Nucleus accumbens (tissue), 56 donors: Measurements from ENCODE around the gene ACTN4.
A peak's percentile ranks its signal among the peaks of the same experiment; 100 is the strongest.

Experiments used
- DNase-seq, 56 donors: peaks; one replicate each; lab custom pipeline; 2025; lab: John Stamatoyannopoulos, UW

ACTN4 gene

DNA sequence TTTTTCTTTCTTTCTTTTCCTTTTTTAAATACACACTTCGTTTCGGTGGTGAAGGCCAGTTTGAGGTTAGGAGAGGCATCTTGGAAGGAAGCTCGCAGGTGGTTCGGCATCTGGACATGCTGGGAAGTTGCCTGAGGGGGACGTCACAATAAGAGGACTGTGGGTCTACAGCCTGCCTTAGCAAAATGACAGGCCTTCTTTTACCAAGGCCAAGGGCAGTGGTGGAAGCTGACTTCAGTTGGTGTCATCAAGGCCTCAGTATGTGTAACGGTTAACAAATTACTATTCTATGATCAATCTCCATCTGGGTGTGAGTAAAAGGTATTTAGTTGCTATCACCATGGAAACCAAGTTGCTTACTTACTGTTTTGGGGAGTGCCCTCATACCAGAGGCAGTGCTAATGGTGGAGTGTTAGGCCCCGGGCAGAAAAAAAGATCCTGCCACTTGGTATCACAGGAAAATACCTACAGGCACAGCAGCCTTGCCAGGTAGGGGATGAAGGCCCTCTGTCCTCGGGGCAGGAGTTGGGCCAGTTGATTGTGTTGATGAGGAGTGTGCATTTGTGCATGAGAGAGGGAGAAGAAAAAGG, 10.3 kb downstream of the ACTN4 start:
- peak in 1 of 56 donors; percentile 22 for DNase-seq

DNA sequence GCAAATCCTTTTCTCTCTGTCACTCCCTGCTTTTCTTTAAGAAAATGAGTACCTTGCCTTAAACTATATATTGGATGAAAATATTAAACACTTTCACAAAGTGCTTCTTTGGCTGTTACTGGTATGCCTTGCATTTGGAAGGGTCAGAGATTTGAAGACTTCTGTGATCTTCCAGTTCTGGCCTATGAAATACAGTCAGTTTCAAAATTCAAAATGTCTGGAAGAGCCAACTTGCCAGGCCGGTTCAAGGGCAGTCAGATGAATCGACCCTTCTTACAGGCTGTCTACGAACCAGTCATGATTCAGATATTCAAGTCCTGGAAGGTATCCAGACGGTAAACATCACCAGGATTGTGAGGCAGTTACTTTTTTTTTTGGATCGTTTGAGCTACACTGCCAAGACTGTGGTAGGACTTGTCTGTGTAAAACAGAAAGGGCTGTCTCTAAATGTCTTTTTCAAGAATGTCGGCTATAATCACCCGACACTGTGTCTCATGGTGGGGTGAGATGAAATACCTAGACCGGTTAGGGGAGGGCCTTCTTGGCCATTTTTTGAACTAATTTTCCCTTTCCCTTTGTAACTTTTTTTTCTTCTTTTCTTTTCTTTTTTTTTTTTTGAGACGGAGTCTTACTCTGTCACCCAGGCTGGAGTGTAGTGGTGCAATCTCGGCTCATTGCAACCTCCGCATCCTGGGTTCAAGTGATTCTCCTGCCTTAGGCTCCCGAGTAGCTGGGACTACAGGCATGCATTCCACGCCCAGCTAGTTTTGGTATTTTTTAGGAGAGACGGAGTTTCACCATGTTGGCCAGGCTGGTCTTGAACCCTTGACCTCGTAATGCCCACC, 11.2 kb downstream of the ACTN4 start:
- DNase-seq: peak in 3 of 56 donors; percentile 6 to 16 (median 9)

DNA sequence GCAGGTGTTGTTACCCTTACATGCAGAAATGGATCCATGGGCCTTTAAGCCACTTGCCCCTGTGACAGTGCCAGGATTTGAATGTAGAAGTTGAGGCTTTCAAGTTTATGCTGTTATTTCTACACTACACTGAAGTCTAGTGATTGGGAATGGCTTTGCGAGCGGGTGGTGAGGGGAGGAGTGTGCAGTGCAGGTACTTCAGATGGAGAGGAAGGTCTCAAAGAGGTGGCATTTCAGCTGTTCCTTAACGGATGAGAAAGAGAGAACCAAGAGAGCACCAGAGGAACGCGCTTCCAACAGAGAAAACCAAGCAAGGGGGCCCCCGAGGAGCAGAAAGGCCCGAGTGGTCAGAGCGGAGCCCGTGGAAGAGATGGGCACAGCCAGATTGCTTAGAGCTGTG, 13.3 kb downstream of the ACTN4 start:
- no peak for DNase-seq

DNA sequence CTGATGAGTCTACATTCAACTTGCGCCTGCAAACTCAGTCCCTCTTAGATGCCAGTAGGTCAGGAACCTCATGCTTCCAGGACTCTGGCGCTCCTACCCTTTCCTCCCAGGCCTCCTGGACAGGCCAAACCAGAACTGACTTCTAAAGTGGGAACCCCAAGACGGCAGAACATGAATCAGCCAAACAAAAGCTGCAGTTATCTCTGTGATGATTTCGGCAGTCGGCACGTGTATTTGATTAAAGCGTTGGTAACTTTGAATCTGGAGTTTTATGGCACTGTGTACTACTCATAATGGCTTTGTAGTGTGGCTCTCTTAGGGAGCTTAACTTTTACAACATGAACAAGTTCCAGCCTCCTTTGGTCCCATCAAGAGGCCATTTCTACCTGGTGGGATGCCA, 13.7 kb downstream of the ACTN4 start:
- no peak for DNase-seq

DNA sequence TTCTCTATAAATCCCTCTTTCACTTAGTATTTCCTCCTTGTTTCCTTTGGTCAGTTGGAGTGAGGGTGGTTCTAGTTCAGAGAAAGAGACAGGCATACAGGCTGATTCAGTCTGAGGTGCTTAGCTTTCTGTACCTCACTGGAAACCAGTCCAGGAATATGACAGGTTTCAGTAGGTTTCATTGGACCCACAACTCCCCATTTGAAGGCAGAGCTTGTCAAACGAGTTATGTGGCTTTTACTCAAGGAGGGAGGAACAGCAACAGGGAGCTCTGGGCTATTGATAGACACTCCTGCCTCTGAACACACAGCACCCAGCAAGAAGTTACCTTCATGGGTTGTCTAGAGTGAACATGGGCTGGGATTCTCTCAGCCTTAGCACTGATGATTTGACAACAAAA, 14.5 kb downstream of the ACTN4 start:
- no peak for DNase-seq

DNA sequence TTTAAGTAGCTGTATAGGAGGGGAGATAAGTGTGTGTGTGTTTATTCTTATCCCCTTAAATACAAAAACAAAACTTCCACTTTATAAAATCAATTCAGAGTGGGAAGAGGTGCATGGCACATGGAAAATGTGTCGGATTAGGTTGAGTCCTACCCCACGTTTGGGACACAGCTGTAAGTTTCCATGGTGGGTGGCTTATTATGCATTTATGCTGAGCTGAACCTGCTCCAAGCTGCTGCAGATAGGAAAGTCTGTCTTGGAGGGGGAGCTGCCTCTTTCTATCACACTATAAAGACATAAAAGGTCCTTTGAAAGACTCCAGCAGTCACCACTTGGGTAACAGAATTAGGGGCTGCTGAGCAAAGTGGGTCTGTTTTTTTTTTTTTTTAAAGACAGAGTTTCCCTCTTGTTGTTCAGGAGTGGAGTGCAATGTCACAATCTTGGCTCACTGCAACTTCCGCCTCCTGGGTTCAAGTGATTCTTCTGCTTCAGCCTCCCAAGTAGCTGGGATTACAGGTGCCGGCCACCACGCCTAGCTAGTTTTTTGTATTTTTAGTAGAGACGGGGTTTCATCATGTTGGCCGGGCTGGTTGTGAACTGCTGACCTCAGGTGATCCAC, 15.2 kb downstream of the ACTN4 start:
- peak in 1 of 56 donors; percentile 7 for DNase-seq

DNA sequence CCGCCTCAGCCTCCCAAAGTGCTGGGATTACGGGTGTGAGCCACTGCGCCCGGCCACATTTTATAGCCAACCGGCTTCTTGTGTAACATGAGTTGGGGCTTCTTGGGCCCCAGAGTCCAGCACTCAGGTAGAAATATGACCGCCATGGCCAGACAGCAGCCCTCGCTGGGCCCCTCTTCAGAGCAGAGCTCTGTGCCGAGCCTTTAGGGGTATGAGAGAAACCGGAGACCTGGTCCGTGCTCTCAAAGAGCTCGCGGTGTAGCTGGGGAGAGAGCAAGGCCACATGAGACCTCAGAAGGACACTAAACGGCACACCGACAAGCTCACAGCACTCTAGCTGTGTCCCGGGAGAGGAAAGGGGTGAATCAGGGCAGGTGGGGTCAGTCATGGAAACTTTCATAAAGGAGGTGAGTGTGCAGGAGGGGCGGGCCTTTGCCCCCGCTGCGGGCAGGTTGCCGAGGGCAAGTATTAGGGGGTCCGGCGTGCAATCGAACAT, 15.8 kb downstream of the ACTN4 start:
- no peak for DNase-seq

DNA sequence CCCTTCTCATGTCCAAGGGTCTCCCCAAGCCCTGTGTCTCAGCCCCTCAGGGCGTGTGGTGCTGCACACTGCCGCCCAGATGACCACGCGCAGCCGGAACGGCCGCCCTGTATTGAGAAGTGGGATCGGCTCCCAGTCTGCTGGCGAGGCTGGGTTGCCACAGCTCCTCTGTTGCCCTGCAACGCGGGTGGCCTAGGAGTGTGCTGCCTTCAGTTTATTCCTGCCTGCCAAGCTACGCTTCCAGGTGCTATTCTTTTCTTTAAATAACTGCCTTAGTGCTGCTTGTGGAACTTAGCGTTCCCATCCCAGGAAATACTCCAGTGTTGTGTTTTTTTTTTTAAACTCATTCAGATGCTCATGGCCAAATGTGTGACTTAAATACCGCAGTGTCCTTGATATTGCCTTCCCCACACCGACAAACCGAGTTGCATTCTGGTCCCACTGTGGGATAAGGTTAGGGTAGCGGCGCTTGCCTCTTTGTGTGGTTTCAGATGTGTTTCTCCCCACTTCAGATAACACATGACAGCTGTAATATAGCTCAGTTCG, 16.6 kb downstream of the ACTN4 start:
- DNase-seq: peak in 38 of 56 donors; percentile 14 to 78 (median 36)

DNA sequence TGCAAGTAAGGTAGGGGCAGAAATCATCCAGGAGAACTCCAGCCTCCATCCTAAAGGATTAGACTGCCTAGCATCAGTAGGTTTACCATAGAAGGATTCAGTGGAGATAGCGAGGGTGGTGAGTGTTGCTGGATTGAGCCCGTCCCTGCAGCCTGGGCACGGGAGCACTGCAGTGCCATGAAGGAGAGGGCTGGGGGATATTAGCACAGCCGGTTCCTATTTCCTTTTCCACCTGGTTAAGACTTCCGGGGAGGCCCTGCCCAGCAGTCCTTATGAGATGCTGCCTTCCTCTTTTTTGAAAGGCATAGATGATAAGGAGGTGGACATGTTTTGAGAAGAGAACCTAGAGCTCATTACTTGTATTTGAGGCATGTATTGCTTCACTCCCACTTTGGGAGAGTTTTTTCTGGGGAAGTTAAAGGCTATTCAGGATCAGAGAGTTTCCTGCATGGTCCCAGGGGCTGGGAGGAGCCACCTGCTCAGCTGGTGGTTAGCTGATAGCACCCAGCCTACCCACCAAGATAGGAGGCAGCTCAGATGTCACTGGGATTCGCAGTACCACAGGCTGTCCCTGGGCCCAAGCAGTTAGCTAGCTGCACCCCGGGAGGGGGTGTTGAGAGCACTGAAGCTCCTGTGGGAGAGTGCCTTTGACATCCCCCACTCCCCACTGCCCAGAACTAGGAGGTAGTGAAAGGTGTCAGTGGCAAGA, 17.2 kb downstream of the ACTN4 start:
- no peak for DNase-seq

DNA sequence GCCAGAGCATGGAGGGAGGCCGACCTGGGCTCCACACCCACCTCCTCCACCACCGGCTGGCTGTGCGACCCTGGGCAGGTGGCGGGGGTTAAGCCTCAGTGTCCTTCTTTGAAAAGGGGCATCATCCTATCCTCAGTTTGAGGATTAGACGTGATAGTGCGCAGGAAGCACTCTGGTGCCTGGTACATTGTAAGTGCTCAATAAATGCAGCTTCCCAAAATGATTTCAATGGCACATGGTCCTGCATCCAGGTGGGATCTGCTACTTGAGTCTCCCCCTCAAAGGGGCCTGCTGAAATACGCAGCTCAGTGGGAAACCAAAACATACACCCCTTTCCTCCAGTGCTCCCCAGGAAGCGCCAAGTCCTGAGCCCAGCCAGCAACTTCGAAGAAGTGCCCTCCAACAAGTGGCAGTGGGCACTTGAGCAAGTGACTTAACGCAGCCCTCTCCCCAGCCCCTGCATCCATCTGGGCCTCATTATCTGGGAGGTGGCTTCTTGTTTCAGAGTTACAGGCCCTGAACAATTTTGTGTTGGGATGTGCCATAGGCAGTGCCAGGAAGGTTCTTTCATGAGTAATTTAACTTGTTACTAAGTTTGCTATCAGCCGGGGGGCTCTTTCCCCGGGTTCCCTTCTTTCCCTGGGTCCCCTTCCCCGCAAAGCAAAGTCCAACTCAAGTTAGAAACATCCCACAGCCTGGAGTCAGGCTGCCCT, 17.9 kb downstream of the ACTN4 start:
- DNase-seq: no peak

DNA sequence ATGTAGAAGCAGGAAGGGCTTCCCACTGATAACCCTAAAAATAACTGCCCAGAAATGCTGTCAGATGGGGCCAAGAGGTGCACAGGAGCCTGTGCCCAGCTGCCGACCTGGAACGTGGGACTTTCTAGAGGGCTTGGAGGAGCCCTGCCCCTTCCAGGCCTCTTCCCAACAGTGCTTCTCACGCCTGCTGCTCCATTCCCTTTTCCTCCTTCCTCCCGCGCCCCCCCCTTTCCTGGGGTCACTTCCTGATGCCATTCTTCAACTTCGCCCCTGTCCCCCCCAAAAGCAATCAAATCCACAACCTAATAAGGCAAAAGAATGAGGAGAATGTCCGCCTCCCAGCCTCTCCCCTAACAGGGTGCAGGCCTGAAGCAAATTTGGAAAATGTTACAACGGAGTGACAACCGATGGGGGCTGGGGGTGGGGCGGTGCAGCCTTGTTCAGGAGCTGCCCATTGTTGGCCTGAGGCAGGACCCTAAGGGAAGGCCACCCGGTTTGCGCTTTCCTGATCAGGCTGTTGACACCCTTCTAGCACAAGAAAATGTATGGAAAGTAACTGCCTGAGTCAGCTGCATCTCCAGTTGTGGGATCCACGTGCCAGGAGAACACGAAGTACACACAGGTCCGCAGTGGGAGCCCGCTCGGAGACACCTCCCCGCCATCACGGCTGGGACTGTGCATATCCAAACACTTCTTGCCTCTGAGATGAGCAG, 18.7 kb downstream of the ACTN4 start:
- no peak for DNase-seq

DNA sequence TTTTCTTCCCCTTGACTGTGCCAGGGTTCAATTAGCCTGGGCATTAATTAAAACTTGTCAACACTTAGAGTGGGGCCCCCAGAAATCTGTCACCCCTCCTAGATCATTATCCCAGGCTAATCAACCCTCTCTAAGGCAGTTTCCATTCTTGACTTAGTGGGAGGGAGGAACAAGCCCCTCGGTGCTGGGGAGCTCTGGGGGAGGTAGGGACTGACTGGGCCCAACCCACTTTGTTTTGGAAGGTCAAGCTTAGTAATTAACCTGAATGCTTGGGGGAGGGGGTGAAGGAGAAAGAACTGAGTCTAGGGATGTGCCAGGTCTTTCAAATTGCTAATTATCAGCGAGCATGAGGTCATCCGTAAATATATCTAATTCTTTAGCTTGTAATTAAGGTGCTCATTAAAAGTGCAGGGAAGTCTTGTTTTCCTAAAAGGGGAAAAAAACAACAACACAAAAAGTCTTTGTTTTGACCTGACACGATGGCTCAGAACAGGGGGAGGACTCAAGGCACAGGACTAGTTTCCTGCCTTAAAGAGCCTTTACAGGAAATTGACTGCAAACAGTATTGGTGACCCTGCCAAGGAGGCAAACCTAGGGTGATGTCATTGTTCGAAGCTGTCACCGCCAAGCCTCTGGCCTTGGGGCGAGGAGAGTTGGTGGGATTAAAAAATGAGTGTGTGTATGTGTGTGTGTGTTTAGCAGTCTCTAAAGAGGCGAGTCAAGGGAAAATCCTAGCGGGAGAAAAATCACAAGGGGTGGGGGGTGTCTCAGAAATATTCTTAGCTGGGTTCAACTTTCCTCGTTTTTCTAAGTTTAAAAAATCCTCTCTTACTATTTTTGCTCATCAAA, 19.4 kb downstream of the ACTN4 start:
- peak in 4 of 56 donors; percentile 13 to 34 (median 19) for DNase-seq

DNA sequence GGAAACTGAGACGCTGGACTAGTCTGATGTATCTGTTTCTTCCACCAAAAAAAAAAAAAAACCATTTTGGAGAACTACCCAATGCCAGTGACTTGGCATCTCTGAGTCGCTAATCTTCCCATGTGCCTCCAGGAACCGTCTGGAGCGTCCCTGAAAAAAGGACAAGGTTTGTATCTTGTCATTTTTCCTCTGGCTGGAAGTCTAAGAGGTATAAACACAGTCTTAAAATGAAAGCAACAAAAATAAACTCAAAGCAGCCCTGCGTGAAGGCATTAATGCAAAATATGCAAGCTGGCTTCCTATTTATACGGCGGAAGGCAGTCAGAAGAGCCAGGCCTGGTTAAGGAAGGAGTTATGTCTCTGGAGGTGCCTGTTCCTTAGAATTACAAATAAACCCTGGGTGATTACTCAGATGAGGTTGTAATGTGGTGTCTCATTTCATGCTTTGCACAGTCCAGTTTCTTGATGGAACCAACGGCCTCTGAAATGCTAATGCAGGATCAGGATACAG, 20.3 kb downstream of the ACTN4 start:
- DNase-seq: no peak

DNA sequence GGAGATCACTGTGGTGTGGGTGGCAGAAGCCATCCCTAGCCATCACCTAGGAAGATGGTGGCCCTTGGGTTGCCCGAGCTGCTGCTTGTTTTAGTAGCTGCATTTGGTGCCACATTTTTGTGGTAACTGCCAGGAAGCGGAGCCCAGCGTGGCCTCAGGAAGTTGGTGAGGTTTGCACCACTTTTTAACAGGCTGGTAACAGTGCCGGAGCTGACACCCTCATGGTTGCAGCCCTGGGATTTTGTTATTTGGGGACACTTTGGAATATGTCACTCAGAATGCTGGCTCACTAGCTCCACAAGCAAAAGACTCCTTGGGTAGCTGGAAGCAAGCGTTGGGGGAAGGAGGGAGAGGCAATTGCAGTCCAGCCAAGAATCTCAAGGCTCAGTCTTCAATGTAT, 22.1 kb downstream of the ACTN4 start:
- no peak for DNase-seq

DNA sequence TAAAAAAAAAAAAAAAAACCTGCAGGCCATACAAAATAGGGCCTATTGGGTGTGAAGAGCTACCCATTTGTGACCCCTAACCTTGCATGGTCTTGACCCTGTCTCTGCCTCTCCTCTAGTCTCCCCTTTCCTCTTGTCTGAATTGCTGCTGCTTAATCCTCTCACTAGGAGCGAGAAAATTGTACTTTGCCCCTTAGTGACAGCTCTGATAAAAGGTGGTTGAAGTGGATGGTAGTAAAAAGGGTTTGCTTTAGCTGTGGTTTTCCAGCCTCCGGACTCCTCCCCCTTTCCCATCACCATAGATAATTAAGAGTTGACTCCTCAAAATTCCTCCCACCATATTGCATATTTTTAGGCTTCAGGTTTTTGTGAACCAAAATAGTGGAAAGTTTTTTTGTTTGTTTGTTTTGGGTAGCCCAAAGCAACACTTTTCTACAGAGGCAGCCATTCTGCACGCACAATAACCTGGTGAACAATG, 23.5 kb downstream of the ACTN4 start:
- DNase-seq: no peak

DNA sequence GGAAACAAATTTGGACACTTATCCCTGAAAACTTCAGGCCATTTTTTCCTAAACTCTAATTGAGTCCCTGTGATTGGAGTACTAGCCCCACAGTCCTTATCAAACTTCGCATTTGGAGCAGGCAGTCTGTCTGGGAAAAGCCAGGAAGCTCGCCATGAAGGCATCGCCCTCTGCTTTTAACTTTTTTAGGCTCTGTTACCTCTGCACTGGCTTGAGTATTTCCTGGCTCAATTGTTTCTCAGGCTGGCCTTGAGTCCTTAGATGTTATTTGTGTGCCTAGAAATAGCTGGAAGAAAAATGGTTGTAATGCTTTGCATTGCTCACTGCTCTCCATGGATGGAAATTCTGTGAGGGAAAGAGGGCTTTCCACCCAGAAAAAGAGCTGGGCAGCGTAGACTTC, 24.2 kb downstream of the ACTN4 start:
- no peak for DNase-seq

DNA sequence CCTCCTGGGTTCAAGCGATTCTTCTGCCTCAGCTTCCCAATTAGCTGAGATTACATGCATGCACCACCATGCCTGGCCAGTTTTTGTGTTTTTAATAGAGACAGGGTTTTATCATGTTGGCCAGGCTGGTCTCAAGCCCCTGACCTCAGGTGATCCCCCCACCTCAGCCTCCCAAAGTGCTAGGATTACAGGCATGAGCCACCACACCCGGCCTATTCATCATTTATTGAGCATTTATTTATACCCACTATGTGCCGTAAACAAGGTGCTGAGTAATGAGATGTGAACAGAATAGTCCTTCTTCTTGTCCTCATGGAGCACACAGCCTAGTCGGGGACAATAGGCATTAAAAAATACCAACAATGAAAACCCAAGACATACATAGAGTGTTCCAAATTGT, 25.6 kb downstream of the ACTN4 start:
- no peak for DNase-seq
